SK-MEL-5 (cell line): ENCODE results near the gene SEMA5B. TPM values are rescaled to one million over a fixed set of nuclear protein-coding genes. Genes with fewer than 3 reads are reported as not detected.

Source experiments
- DNase-seq: peaks from one replicate; pipeline ENCODE4 v3.0.0-alpha.2; 2016; ENCODE audit warnings: low read depth, low spot score
- in situ Hi-C: cut with HindIII; loops from 2 replicates; pipeline ENCODE4 v1.10.0; 2016; ENCODE audit warnings: low sequenced_read_pairs, high pct_unique_total_duplicates, low pct_unique_long_range_greater_than_20kb
- total RNA-seq: library from RNA; depleted of rRNA; stranded (reverse); fragments of >200 nt; shearing (Covaris generic); gene quantifications from 2 replicates; pipeline ENCODE4 v1.2.3, GENCODE V29; 2014

The SEMA5B gene
- total RNA-seq, 1 experiment from 2014 or later: not detected

DNA sequence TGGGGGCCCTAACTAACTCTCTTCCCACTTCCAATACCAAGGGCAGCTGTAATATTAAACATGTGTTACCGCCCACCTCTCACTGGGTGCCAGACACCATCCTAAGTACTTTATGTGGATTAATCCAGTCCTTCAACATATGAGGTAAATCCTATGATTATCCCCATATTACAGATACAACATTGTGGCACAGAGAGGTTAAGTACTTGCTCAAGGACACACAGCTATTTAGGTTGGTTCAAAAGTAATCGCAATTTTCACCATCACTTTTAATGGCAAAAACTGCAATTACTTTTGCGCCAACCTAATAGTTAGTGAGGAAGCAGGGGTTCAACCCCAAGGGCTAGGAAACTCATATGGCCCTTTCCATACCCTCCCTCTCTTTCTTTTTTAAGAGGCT, 100.8 kb downstream of the SEMA5B start:
- in situ Hi-C loops: no loop called here

DNA sequence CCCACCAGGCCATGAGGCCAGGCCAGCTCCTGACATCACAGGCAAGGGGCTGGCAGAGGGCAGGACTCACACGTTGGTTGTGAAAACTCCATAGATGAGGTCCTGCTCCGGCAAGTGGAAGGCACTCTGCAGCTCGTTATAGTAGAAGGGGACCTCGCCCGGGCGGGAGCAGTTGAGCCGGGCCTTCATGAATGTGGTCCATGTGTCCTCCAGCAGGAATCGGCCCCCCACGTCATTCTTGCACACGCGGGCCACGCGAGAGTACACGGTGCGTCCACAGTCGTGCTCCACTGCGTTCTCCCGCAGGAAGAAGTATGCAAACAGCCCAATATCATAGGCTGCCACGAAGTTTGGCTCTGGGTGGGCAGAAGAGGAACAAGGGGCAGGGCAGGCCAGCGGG, 101.2 kb downstream of the SEMA5B start:
- in situ Hi-C loops: no loop called here
- no peak for DNase-seq

More for the DNA sequence above, 100.8 kb downstream of the SEMA5B start:
- no peak for DNase-seq

GRCh38 chr3:122925756-122926155, 101.8 kb downstream of the SEMA5B start:
- no peak for DNase-seq

DNA sequence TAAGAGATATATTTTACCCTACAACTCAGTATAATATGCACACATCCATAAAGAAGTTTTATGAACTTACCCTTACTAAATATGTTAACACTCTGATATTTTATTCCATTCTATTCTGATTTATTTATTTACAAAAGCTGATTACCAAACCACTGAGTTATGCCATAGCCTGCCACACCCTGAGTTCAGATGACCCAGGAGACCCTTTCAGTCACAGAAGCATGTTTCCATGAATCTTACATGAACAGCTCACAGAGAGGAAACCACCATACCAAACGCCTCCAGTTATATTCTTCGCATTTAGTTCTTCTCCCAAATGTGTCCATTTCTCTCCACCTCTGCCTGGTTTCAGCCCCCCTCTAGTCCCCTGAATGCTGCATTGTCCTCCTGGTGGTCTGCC, 103.5 kb downstream of the SEMA5B start:
- in situ Hi-C loops: no loop called here
- DNase-seq: no peak

More at GRCh38 chr3:122925756-122926155, 101.8 kb downstream of the SEMA5B start:
- in situ Hi-C loops: no loop called here

GRCh38 chr3:122923611-122924010, 104.0 kb downstream of the SEMA5B start:
- in situ Hi-C loops: no loop called here

GRCh38 chr3:122921791-122922651, 105.5 kb downstream of the SEMA5B start:
- peak; percentile 14 for DNase-seq
- in situ Hi-C loops: no loop called here

More at GRCh38 chr3:122923611-122924010, 104.0 kb downstream of the SEMA5B start:
- DNase-seq: no peak

DNA sequence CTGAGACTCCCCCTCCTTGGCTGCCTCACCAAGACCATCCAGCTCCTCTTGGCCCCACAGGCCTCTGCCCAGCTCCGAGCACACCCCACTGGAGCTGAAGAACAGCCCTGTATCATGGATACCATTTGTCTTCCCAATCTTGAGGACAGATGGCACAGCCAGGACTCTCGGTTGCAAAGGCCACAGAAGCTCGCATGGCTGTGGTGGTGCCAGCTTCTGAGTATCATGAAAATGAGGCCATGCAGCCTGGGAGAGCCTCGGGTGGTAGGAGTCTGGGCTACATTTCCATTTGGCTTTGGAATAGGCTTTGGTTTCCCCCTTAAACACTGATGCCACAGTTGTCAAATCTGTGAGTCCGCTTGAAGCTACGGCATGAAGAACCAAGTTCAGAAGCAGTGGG, 106.6 kb downstream of the SEMA5B start:
- in situ Hi-C loops: no loop called here
- DNase-seq: no peak

DNA sequence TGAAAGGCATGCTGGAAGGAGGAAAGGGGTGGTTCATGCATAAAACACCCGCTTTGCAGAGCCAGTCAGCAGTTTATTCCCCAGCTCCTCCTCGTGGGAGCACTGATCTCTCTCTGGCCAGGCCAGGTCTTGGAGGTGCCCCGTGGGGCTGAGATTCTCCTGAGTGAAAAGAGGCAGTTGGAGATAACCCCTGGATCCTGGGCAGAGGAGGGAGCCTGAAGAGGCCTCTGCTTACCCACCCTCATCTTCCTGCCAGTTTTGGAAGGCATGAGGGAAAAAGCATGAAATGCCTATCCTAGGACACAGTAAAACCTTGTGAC, 108.3 kb downstream of the SEMA5B start:
- DNase-seq: no peak
- in situ Hi-C loops: no loop called here

- in situ Hi-C loops: no loop called here
- no peak for DNase-seq
Measured at GRCh38 chr3:122918576-122919290, 108.8 kb downstream of the SEMA5B start.

DNA sequence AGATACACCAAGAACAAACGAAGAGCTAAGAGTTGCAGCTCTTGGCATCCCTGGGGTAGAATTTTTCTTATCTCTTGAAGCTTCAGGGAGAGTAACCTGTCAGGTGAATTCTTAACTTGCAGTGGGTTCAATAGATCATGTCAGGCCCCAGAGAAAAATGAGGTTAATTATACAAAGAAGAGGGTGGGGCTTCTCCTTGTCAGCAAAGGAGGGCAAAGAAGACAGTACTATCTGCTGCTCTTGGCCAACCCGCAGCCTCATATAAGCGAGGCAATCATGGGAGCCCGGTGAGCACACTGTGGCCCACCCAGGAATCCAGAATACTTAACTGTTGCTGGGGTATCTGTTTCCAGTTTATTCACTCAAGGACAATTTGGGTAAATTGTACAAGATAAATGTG, 110.2 kb downstream of the SEMA5B start:
- DNase-seq: no peak
- in situ Hi-C loops: no loop called here

DNA sequence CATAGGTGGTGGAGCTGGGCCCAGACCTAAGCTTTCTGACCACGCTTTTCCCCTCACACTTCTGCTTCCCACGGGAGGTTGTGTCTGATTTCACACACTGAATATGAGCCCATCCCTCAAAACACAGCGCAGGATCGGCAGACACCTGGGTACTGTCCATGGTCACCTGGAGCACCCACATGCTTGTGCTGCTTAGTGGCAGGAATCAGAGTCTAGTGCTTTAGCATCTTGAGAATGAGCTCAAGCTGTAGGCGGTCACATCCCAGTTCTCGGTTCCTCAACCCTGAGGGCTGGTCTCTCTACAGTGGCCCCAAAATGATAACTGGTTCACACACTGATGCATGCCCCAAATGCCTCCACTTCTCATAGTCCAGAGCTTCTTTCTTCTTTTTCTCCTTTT, 111.0 kb downstream of the SEMA5B start:
- in situ Hi-C loops: no loop called here

GRCh38 chr3:122916084-122916483, 111.5 kb downstream of the SEMA5B start:
- in situ Hi-C loops: no loop called here

More for the DNA sequence above, 111.0 kb downstream of the SEMA5B start:
- no peak for DNase-seq

DNA sequence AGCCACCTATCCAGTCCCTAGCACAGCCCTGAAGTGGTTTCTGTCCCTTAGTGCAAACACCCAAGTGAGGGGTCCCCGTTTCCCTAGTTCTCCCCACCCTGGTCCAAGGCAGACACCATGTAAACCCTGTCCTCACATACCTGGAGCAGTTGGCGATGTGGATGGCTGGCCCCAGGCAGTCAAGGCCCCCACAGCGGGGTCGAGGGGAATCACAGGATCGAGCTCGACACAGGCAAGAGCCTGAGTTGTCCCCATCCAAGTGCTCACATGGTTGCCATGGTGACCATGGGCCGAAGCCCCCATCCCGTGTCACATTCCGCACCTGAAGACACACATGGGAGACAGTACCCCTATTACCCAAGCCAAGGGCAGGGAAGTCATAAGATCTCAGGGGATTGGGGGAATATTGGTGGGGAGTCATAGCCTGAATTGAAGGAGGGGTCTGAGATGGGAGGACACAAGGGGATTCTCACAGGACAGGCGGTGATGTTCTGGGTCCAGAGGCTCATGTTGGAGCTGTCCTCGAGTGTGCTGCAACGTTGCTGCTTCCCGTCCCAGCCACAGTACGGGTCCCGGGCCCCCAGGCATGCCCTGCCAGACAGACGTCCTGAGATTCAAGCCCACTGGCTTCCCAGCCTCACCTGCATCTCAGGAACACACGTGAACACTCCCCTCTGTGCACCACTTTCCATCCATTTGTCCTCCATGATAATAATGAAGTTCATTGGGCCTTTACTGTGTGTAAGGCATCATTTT, 112.1 kb downstream of the SEMA5B start:
- in situ Hi-C loops: no loop called here
- no peak for DNase-seq

More at GRCh38 chr3:122916084-122916483, 111.5 kb downstream of the SEMA5B start:
- DNase-seq: no peak

- DNase-seq: no peak
- in situ Hi-C loops: no loop called here
Measured at GRCh38 chr3:122913539-122914100, 113.9 kb downstream of the SEMA5B start.

- DNase-seq: no peak
- in situ Hi-C loops: no loop called here
Measured at GRCh38 chr3:122912772-122913538, 114.6 kb downstream of the SEMA5B start.

DNA sequence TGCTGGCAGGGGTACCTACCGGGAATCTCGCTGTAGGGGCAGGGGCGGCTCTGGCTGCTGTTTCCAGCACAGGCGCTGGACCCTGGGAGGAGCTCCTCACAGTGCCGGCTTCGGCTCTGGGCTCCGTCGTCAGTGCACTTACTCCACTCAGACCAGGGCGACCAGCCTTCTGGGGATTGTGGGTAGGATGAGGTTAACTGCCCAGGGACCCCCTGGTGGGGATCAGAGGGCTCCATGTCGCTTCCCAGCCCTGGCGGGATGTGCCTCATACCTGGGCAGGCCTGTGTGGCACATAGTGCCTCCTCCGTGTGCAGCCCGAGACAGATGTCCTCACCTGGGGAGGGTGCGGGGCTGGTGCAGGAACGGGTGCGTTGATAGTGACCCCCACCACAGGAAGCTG, 115.7 kb downstream of the SEMA5B start:
- in situ Hi-C loops: no loop called here
- DNase-seq: no peak

GRCh38 chr3:122908251-122908650, 119.3 kb downstream of the SEMA5B start:
- in situ Hi-C loops: no loop called here
- no peak for DNase-seq
